OCI-LY7 (cell line): ENCODE results near the gene PDZK1IP1. TPM values are rescaled to one million over a fixed set of nuclear protein-coding genes. Genes with fewer than 3 reads are reported as not detected.
"Not testable (repeated sequence)": the region's sequence is repeated elsewhere in the genome, so short reads cannot be mapped to it uniquely, and the experiment has no call there.

ENCODE experiments used
- BruUV-seq: library from RNA; stranded (reverse); fragments of 400-500 nt; replicated peaks from 2 replicates; lab custom pipeline; 2021; lab: Mats Ljungman, UMichigan
- CTCF ChIA-PET: fragments of 300-600 bp; sonication (Branson Sonifier 250); formaldehyde crosslinking; loops from one replicate; lab custom pipeline; 2022; ENCODE audit warnings: antibody characterized with exemption; ENCODE audit not compliant: unreplicated experiment; lab: Charles Lee
- POLR2A ChIA-PET: fragments of 300-600 bp; sonication (Branson Sonifier 250); formaldehyde crosslinking; loops from one replicate; lab custom pipeline; 2022; ENCODE audit warnings: antibody characterized with exemption; lab: Charles Lee
- DNase-seq: peaks from one replicate; pipeline ENCODE4 v3.0.0-alpha.2; 2015; ENCODE audit warnings: low spot score
- H2AFZ ChIP-seq: fragments of 200-600 bp; sonication (generic), shearing (Covaris generic); 2 replicates; pipeline ENCODE4 v1.6.1; 2014; ENCODE audit warnings: mild to moderate bottlenecking, antibody characterized with exemption, low read length, moderate library complexity
- H3K27ac ChIP-seq: fragments of 200-600 bp; sonication (generic); 2 replicates; pipeline ENCODE4 v1.5.1; 2014; ENCODE audit warnings: mixed run types, low read depth, mild to moderate bottlenecking, moderate library complexity, low read length, inconsistent platforms; ENCODE audit not compliant: poor library complexity, severe bottlenecking
- H3K36me3 ChIP-seq: fragments of 200-600 bp; sonication (generic); 2 replicates; pipeline ENCODE4 v1.6.1; 2014; ENCODE audit warnings: mild to moderate bottlenecking, antibody characterized with exemption, low read length, moderate library complexity, mixed read lengths; ENCODE audit not compliant: insufficient read depth
- H3K4me1 ChIP-seq: fragments of 200-600 bp; sonication (generic); 2 replicates; pipeline ENCODE4 v1.5.1; 2014; ENCODE audit warnings: mild to moderate bottlenecking, low read length; ENCODE audit not compliant: insufficient read depth, poor library complexity, severe bottlenecking
- H3K4me2 ChIP-seq: fragments of 200-600 bp; sonication (generic); 2 replicates; pipeline ENCODE4 v1.6.1; 2014; ENCODE audit warnings: mild to moderate bottlenecking, low read length
- H3K4me3 ChIP-seq: fragments of 200-600 bp; sonication (generic); 2 replicates; pipeline ENCODE4 v1.5.1; 2014; ENCODE audit warnings: mild to moderate bottlenecking, low read depth, low read length; ENCODE audit not compliant: poor library complexity, severe bottlenecking
- H3K79me2 ChIP-seq: fragments of 200-600 bp; sonication (generic); 2 replicates; pipeline ENCODE4 v1.6.1; 2016; ENCODE audit warnings: low read depth, mild to moderate bottlenecking, low read length, moderate library complexity, mixed read lengths; ENCODE audit not compliant: insufficient read depth
- H3K9me2 ChIP-seq: fragments of 200-600 bp; sonication (generic); 2 replicates; pipeline ENCODE4 v1.6.1; 2016; ENCODE audit warnings: mild to moderate bottlenecking, low read length, mixed read lengths; ENCODE audit not compliant: insufficient read depth
- H3K9me3 ChIP-seq: fragments of 200-600 bp; sonication (generic); 2 replicates; pipeline ENCODE4 v1.6.1; 2014; ENCODE audit warnings: mild to moderate bottlenecking, mixed run types, low read length, mixed read lengths
- H4K20me1 ChIP-seq: fragments of 200-600 bp; sonication (generic); 2 replicates; pipeline ENCODE4 v1.6.1; 2014; ENCODE audit warnings: mild to moderate bottlenecking, antibody characterized with exemption, low read length, moderate library complexity, mixed read lengths; ENCODE audit not compliant: insufficient read depth
- EZH2phosphoT487 ChIP-seq: fragments of 200-600 bp; sonication (generic); IDR thresholded peaks from 2 replicates; pipeline ENCODE4 v1.6.1; 2018; ENCODE audit warnings: low read depth, borderline replicate concordance, mild to moderate bottlenecking, mixed run types, antibody characterized with exemption, low read length, moderate library complexity, mixed read lengths
- intact Hi-C: fragments of 100-400 bp; cut with micrococcal nuclease; formaldehyde crosslinking; loops from one replicate; pipeline ENCODE4 v1.10.0; 2022; ENCODE audit not compliant: unreplicated experiment
- total RNA-seq, 2 experiments: library from RNA; depleted of rRNA in 1 of 2; stranded (reverse); fragments of >200 nt in 1 of 2; shearing (Covaris generic) in 1 of 2; gene quantifications; 2 replicates each; pipeline ENCODE4 v1.2.3, GENCODE V29; 2014 to 2022
- TF ChIP-seq, protein P1 (sequence below): fragments of 200-600 bp; sonication (generic); conservative IDR thresholded peaks from 2 replicates; pipeline ENCODE4 v1.5.1; 2014; ENCODE audit warnings: mild to moderate bottlenecking, antibody characterized with exemption, low read length, moderate library complexity, mixed read lengths

The PDZK1IP1 gene
- total RNA-seq, 2 experiments from 2014 or later = not detected

DNA sequence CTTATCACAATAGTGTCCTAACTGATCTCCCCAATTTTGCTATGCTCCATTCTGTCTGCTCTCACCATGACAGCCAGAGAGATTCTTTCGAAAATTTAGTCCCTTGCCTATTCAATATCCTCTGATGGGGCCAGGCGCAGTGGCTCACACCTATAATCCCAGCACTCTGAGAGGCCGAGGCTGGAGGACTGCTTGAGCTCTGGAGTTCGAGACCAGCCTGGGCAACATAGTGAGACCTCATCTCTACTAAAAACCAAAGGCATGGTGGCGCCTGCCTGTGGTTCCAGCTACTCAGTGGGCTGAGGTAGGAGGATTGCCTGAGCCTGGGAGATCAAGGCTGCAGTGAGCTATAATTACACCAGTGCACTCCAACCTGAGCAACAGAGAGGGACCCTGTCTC, 16.1 kb upstream of the PDZK1IP1 start:
- no peak overlapping the region for H3K4me2 ChIP-seq
- POLR2A ChIA-PET = no interaction called here
- no peak overlapping the region for H3K27ac ChIP-seq
- H3K4me1 ChIP-seq = no peaks in the 10 kb centered on the region
- H3K4me3 ChIP-seq = no peak overlapping the region
- no peaks in the 10 kb centered on the region for H3K36me3 ChIP-seq
- no peak overlapping the region for H2AFZ ChIP-seq
- BruUV-seq = no TSS peak
- no peaks in the 10 kb centered on the region for H4K20me1 ChIP-seq
- no peak for DNase-seq
- H3K9me2 ChIP-seq = no peaks in the 10 kb centered on the region
- intact Hi-C loops = no loop called here
- TF ChIP-seq, protein P1, sequence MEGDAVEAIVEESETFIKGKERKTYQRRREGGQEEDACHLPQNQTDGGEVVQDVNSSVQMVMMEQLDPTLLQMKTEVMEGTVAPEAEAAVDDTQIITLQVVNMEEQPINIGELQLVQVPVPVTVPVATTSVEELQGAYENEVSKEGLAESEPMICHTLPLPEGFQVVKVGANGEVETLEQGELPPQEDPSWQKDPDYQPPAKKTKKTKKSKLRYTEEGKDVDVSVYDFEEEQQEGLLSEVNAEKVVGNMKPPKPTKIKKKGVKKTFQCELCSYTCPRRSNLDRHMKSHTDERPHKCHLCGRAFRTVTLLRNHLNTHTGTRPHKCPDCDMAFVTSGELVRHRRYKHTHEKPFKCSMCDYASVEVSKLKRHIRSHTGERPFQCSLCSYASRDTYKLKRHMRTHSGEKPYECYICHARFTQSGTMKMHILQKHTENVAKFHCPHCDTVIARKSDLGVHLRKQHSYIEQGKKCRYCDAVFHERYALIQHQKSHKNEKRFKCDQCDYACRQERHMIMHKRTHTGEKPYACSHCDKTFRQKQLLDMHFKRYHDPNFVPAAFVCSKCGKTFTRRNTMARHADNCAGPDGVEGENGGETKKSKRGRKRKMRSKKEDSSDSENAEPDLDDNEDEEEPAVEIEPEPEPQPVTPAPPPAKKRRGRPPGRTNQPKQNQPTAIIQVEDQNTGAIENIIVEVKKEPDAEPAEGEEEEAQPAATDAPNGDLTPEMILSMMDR = no peak
- TF ChIP-seq EZH2phosphoT487 = no peak
- no peaks in the 10 kb centered on the region for H3K79me2 ChIP-seq
- H3K9me3 ChIP-seq = 0 out of 2 replicates have a peak, but pooled peaks cover 7% of the 10 kb centered on the region
- CTCF ChIA-PET = no interaction called here

DNA sequence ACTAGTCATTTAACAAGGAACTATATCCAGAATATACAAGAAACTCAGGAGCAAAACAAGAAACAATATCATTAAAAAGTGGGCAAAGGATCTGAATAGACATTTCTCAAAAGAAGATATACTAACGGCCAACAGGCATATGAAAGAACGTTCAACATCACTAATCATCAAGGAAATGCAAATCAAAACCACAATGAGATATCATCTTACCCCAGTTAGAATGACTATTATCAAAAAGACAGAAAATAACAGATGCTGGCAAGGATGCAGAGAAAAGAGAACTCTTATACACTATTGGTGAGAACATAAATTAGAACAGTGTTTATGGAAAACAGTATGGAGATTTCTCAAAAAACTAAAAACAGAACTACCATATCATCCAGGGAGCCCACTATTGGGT, 13.7 kb upstream of the PDZK1IP1 start:
- H3K9me2 ChIP-seq, POLR2A ChIA-PET, DNase-seq, H3K4me2 ChIP-seq, H3K36me3 ChIP-seq, H3K27ac ChIP-seq, CTCF ChIA-PET, H3K4me3 ChIP-seq, H3K4me1 ChIP-seq, H3K79me2 ChIP-seq, H3K9me3 ChIP-seq, H2AFZ ChIP-seq, BruUV-seq, H4K20me1 ChIP-seq, intact Hi-C loops: not testable (repeated sequence)

DNA sequence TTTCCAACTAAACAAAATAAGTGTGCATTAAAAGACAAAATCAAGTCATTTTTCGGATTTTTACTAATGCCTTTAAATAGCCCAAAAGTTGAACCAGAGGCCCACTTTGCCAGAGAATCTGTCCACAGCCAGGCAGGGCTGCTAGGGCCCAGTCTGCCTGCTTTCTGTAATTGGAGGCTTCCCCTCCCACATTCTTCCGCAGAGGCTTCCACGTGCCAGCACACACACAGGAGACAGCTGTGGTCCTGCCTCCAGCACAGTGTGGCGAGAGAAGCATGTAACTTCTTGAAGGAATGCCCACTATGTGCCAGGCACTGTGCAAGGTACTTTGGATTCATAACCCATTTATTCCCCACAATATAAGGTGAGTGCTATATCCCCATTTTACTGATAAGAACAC, 11.3 kb upstream of the PDZK1IP1 start:
- intact Hi-C loops = no loop called here
- Histone ChIP-seq H3K4me1 (no peaks in the 10 kb centered on the region), H4K20me1 (no peaks in the 10 kb centered on the region), H3K9me3 (0 out of 2 replicates have a peak, but pooled peaks cover 7% of the 10 kb centered on the region), H3K27ac (no peak overlapping the region), H3K9me2 (no peaks in the 10 kb centered on the region), H3K4me2 (no peak overlapping the region), H2AFZ (no peak overlapping the region), H3K36me3 (no peaks in the 10 kb centered on the region), H3K79me2 (no peaks in the 10 kb centered on the region), H3K4me3 (no peak overlapping the region)
- no TSS peak for BruUV-seq
- CTCF ChIA-PET = no interaction called here
- TF ChIP-seq, protein P1 = no peak
- no peak for DNase-seq
- POLR2A ChIA-PET = interaction anchor here (0.6 to 0.9 kb wide), 3 partner anchors 8 to 105 kb away, joined by 3 to 7 read pairs (median 3); no protein-coding TSS in a partner anchor
